Central memory CD4-positive, alpha-beta T cell (primary cell): ENCODE data around the gene SLC35B2.
"Not testable (repeated sequence)": the region's sequence is repeated elsewhere in the genome, so short reads cannot be mapped to it uniquely, and the experiment has no call there.

Experiments used
- DNase-seq: peaks from one replicate; pipeline ENCODE4 v3.0.0; 2022

Gene SLC35B2

DNA sequence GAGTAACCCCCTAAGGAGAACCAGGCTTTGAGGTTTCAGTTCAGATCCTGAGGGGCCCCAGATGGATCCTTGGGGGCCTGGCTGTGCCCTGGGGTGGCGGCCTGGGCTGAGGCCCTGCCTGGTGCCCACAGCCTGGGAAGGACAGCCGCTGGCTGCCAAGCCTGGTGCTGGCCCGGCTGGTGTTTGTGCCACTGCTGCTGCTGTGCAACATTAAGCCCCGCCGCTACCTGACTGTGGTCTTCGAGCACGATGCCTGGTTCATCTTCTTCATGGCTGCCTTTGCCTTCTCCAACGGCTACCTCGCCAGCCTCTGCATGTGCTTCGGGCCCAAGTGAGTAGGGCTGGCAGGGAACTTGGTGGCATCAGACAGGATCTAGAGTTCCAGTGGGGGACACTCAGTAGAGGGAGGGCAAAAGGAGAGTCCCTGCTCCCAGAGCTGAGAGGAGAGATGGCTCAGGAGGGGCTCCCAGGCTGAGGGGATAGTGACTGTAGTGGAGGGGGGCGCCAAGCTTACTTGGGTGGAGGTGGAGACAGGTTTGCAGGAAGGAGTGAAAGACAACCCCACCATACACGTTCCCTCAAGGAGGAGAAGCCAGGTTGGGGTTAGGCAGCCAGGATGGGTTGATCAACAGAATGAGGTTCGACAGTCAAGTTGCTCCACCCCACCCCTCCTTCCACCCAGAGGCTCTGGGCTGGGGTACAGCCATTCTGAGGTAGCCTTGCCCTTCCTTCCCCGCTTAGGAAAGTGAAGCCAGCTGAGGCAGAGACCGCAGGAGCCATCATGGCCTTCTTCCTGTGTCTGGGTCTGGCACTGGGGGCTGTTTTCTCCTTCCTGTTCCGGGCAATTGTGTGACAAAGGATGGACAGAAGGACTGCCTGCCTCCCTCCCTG is 24.4 kb downstream of the SLC35B2 start:
- no peak for DNase-seq

DNA sequence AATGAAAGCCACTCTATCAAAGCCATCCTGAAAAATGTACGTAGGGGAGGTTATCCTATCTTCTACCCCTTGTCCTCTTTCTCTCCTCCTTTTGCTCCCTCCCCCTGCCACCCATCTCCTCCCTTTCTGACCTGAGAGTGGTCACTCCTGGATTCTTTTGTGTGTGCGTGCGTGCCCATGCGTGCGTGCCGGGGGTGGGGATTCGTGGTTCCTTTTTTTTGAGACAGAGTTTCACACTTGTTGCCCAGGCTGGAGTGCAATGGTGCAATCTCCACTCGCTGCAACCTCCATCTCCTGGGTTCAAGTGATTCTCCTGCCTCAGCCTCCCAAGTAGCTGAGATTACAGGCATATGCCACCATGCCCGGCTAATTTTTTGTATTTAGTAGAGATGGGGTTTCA is 25.9 kb downstream of the SLC35B2 start:
- DNase-seq, result not testable (repeated sequence)

DNA sequence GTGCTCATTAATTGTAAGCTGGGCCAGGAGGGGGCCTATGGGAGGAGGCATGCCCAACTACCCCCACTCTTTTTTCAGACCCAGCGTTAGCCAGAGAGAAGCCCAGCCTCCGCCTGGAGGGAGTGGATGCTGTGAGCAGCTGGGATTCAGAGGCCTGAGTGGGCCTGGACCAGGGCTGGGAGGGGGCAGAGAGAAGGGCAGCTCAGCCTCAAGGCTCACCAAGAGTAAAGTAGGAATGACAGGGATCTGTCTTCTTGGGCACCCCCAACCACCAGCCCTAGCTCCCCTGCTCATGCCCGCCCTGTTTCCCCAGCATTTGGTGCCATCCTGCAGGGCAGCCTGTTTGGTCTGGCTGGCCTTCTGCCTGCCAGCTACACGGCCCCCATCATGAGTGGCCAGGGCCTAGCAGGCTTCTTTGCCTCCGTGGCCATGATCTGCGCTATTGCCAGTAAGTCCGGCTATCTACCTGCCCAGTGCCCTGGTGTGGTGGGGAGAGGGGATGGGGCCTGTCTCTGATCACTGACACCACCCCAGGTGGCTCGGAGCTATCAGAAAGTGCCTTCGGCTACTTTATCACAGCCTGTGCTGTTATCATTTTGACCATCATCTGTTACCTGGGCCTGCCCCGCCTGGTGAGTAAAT is 27.2 kb downstream of the SLC35B2 start:
- no peak for DNase-seq

DNA sequence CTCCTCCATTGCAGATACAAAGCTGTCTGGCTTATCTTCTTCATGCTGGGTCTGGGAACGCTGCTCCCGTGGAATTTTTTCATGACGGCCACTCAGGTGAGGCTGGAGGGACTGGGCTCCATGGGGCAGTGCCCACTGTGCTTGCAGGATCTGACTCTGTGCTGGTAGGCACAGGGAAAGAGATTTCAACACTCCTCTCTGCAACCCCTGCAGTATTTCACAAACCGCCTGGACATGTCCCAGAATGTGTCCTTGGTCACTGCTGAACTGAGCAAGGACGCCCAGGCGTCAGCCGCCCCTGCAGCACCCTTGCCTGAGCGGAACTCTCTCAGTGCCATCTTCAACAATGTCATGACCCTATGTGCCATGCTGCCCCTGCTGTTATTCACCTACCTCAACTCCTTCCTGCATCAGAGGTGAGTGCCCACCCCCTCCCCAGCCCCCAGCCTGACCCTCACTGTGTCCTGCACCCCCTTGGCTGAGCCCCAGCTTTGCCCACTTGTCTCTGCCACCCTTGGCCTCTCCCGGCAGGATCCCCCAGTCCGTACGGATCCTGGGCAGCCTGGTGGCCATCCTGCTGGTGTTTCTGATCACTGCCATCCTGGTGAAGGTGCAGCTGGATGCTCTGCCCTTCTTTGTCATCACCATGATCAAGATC is 27.8 kb downstream of the SLC35B2 start:
- no peak for DNase-seq

DNA sequence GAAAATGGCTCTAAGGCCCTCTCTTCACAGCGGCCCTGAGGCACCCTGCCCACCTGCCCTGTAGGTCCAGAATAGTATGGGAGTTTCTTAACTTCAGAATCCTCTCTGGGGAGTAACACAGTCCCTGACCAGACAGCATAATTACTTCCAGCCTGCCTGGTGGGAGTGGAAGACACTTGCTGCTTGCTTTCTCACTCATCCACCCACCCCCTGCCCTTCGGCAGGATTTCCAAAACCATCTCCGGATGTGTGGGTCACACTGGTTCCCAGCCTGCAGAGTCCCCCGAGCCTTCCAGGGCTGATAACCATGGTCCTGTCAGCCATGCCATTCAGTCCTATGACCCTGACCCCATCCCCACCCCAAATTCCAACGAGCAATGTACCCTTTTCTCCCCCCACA is 28.5 kb downstream of the SLC35B2 start:
- DNase-seq, result no peak

DNA sequence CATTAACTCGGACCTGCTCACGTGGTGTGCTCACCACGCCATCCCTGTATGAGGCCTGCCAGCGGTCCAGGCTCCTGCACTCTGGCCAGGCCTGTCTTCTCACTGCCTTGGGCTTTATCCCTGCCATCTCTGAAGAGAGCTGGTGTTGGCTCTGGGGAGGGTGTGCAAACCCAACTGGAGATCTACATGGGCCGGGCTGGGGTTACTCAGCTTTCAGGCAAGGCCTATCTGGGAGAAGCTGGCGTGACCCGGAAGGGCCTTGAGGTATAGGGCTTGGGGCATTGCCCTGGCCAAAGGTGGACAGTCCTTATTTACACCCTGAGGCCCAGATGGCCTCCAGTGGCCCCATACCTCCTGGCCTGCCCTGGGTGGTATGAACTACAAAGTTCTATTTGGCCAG is 28.9 kb downstream of the SLC35B2 start:
- no peak for DNase-seq

DNA sequence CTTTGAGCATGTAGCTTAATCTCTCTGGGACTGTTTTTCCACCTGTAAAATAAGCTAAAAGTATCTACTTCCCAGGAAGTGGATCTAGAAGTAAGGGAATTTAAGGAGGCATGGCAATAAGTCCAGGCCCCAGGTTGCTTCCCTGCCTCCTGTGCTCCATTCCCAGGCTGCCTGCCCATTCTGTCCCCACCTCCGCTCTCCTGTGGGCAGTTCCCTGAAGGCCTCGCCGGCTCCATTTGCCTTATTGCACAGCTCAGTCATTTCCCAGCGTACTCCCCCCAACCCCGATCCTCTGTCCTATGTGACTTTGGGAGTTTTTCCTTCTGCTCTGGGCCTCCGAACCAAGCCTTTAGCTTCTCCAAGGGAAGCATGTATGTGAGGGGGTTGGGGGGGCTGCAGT is 29.3 kb downstream of the SLC35B2 start:
- DNase-seq, result no peak

DNA sequence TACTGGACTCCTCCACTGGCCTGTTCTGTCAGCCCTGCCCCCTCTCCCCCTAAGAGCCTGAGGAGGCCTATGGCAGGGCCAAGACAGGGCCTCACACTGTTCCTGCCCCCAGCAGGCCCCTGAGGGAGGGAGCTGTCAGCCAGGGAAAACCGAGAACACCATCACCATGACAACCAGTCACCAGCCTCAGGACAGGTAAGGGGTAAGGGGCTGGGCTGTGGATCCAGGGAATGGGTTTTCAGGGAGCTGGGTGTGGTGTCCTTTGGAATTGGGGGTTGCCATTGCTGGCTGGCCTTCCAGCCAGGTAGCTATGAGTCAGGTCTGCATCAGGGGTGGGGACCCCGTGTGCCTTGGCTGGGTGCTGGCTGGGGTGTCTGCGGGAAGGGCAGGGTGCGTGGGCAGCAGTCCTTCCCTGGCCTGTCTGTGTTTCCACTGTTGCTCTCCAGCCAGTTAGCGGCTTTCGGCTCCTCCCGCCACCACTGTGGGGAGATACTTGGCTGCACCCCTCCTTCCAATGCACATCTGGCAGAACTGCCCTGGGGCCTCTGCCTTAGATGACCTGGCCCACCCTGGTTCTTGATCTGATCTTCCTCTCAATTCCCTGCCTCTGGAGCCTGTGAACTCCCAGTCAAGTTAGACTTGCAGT is 30.1 kb downstream of the SLC35B2 start:
- no peak for DNase-seq

DNA sequence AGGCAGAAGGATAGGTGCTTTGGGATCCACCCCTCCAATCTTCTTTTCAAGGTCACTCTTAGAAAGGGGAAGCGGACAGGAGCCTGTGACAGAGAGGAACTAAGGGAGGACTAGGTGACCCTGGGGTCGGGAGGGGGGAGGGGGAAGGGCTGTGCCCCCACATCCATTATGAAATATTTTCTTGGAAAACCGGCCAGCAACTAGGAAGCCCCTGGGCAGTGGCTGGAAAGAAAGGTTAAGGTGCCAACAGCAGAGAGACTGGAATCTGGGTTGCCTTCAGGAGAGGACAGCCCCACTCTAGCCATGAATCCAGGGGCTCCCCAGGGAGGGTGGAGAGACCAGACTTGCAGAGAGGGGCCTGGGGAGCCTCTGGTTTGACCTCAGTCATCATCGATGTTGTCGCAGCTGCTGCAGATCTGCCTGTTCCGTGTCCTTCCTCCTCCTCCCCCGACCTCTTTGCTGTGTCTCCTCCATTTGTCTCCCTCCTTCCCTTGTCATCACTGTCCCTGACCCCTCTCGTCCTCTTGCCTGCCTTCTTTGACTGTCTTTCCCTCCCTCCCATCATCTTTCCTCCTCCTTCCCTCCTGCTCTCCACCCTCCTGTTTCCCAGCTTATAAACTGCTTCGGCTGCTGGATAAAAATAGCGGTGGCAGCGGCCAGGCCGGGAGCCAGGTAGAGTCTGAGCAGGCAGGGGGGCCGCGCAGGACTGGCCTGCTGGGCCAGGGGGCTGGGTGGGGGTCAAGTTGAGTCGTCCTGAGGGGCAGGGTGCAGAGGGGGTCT is 30.8 kb downstream of the SLC35B2 start:
- DNase-seq, result no peak

DNA sequence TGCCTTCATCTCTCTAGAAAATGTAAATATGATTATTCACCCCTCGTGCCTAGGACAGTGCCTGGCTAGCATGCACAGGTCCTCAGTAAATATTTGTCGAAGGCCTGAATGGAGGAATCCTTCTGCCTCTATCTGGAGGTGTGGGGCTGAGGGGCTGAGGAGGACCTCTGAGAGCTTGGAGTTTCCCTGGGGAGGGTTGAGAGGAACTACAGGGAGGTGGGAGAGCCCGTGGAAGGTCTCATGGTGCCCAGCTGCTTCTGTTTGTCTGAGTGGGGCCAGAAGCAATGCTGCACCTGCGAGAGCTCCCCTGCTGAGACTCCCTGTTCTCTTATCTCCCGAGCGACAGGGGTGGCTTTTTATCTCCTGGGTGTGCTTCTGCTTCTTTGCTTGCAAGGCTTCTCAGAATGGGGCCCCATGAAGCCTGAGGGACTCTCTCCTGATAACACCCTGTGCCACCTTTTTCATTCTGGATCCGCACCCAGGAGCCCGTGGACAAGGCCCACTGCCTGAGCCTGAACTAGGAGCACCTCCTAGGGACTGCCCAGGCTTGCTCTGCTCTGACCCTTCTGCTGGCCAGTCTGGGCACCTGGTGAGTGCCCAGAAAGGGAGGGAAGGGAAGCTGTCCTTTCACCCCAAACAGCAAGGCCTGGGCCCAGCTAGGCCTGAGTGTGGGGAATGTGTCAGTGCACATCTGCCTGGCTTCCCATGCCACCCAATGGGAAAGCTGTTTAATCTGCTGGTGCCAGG is 31.6 kb downstream of the SLC35B2 start:
- DNase-seq, result no peak

DNA sequence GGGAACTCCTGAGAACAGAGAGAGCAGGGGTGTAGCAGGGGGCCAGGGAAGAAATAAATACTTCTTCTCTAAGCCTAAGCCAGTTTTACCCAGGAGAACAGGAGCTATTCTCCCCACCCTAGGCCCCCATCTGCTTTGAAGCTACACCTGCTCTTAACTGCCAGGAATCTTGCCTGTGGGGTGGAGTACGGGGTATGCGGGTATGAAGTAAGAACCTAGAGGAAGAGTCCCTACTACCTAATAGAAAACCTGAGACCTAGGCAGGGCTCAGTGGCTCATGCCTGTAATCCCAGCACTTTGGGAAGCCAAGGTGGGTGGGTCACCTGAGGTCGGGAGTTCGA is 32.4 kb downstream of the SLC35B2 start:
- DNase-seq, result no peak

DNA sequence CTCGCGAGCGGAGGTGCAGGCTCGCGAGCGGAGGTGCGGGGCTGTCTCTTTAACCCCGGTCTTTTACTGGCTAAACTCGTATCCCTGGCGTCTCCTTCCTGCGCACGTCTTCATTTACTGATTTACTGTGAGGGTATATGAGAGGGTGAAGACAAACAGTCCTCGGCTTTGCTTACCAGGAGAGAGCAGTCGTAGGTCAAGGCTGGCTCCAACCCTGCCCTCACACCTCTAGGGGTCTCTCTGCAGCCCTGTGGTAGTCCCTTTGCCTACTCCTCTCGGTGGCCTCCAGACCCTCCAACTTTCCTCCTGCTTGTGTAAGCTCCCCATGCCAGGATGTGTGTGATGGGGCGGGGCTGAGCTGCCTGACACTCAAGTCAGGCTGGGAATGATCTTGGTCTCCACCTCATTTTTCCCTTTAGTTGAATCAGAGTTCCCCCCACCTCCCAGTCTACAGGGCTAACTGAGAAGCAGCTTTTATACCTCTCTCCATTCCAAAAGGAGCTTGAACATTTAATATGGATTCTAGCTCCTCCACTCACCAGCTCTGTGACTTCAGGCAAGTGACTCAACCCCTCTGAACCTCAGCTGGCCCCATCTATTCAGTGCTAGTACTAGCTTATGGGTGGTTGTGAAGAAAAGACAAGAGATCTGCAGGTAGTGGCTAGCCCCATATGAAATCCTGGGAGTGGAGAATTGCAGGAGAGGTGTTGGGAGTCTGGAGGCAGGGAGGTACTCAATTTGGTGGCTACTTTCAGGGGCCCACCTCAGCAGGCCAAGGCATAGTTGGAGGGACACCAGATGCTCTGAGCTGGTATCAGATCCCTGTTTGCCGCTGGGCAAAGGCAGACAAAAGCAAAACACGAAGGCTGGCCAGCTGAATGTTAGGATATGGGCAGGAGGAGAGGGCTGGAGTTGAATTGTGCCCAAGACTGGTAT is 33.0 kb downstream of the SLC35B2 start:
- no peak for DNase-seq

DNA sequence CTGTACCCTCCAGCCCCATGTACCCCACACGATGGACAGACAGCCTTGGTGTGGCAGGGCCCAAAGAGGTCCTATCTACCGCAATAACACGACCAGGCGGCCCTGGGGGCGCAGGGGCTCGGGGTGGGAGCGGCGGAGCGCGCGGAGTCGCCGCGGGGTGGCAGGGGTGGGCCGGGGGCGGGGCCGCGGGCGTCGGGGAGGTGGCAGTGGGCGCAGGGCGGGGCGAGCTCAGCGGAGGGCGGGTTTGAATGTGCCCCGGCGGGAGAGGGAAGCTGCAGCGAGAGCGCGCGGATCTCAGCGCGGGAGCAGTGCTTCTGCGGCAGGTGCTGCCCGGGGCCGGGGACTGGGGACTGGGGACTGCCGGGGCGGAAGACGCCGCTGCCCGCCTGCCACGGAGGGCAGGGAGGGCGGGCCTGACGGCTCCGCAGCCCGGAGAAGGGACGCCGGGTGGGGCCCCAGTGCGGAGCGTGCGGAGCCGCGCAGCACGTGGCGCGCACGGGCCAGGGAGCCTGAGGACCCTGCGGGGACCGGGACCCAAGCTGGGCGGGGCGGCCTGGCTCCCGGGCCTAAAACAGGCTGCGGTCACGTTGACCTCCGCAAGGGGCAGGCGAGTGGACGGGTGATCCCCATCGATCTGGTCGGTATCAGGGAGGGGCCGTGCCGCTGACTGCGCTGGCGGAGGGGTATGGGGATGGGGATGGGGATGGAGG is 33.9 kb downstream of the SLC35B2 start, which contains the start of gene SLC29A1:
Gene SLC29A1, plus strand, starts transcription at position 277 of the 710 bp plus-strand sequence. CDS start 3,719 bp downstream, outside the sequence.
- DNase-seq, result peak; percentile 70

DNA sequence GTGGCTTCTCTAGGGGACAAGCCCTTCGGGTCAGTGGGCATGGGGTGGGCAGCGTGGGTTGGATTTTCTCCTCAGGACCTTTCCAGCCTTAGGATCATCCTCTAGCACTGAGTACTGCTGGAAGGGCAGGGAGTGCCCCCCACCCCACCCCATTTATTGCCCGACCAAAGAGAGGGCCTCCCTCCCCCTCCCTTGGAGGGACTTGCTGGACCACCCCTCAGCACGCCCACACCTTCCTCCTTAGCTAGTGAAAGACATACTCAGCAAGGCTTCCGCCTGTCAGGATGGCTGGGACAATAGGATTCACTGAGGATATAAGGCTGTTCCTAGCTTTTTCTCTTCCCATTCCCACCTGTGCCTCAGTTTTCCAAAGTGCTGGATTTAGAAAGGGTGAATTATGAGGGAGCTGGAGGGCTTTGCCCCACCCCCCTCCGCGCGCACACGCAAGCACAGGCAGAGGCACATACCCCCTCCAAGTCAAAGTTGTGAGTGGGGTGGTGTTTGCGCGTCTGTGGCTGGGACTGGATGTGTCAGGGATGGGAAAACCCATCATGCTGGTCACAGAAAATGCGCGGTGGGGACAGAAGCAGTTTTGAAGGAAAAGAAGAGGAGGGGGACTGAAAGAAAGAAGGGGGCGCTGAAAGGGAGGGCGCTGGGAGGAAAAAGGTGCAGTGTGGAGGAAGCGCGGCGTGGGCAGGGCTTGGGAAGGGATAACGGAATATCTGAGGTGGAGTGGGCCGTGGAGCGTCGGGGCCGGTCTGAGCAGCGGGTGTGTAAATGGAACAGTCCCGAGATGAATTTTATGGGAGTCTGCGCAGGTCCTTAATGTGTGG is 34.6 kb downstream of the SLC35B2 start:
- peak; percentile 11 for DNase-seq

DNA sequence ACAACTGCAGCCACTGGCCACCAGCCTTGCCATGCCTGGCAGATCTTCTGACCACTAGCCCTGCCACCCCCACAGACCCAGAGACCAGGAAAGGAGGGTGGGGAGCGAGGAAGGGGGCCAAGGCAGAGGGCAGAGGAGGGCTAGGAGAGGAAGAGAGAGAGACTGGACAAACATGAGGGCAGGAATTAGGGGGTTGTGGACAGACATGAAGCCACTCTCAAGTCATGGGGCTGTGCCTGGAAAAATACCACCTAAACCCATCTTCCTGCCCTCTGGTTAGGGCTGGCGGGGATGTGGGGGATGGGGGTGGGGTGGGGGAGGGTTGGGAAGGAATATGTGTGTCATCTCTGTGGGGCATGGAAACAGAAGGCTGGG is 35.4 kb downstream of the SLC35B2 start:
- no peak for DNase-seq

DNA sequence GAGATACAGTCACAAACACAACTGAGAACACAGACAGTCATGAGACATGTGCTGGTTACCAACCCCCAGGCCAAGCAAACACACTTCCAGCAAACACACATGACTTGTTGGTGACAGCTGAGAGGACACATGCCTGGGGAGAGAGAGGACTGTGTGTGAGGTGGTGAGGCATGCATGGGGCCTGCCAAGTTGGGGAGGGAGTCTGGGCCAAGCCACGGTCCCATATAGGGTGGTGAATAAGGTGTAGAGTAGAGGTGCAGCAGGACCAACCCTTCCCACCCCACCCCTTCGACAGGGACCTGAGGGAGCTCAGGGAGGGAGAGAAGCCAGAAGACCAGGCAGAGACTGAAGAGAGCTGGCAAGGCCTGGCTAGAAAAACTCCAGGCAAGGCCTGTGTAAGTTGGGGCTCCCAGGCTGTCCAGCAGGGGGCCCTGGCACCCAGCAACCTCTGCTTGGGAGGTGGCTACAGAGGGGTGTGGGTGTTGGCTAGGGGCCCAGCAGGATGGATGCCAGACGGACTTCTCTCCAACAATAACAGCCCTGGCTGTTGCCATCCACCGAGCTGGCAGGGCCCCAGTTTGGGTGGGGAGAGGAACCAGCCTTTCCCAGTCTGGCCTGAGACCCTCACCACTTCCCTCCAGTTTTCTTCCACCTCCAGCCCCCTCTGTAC is 35.9 kb downstream of the SLC35B2 start:
- peak; percentile 72 for DNase-seq

DNA sequence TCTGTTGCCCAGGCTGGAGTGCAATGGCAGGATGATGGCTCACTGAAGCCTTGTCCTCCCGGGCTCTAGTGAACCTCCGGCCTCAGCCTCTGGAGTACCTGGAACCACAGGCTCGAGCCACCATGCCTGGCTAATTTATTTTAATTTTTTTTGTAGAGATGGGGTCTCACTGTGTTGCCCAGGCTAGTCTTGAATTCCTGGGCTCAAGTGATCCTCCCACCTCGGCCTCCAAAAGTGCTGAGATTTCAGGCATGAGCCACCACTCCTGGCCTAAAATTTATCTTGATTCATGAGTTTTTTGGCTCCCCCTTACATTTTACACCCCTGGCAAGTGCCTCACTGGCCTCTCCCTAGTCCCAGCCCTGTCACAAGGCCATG is 36.4 kb downstream of the SLC35B2 start:
- no peak for DNase-seq
